HepG2 (cell line): ENCODE results near the gene GLB1L. TPM values are rescaled to one million over a fixed set of nuclear protein-coding genes. Genes with fewer than 3 reads are reported as not detected.

Experiments used
- ATF7 ChIP-seq, 2 experiments: fragments of 450-650 bp in 1 of 2; sonication (generic) in 1 of 2; formaldehyde crosslinking in 1 of 2; IDR thresholded peaks; 2 replicates each; pipeline versions ENCODE4 v1.4.0 to v1.6.1; 2016 to 2020; ENCODE audit warnings: antibody characterized with exemption in 1 of 2, mild to moderate bottlenecking in 1 of 2, missing genetic modification reagents in 1 of 2
- HNF4A ChIP-seq: sonication (generic); formaldehyde crosslinking; IDR thresholded peaks from 2 replicates; pipeline ENCODE4 v1.4.0; 2020; ENCODE audit warnings: missing genetic modification reagents
- HNRNPL ChIP-seq: fragments of 200-400 bp; formaldehyde crosslinking; IDR thresholded peaks from 2 replicates; pipeline ENCODE4 v1.6.1; 2017; ENCODE audit warnings: mild to moderate bottlenecking, low read depth, low read length
- IKZF1 ChIP-seq: fragments of 450-650 bp; IDR thresholded peaks from 2 replicates; pipeline ENCODE4 v1.7.1; 2016
- MYC ChIP-seq: sonication (generic); formaldehyde crosslinking; IDR thresholded peaks from 2 replicates; pipeline ENCODE4 v1.9.0; 2021; ENCODE audit warnings: missing genetic modification reagents, borderline replicate concordance
- PITX1 ChIP-seq: sonication (generic); formaldehyde crosslinking; IDR thresholded peaks from 2 replicates; pipeline ENCODE4 v1.5.1; 2020; ENCODE audit warnings: mild to moderate bottlenecking, missing genetic modification reagents
- RARA ChIP-seq: IDR thresholded peaks from 2 replicates; pipeline ENCODE4 v1.6.1; 2016; ENCODE audit warnings: missing genetic modification reagents, missing compliant biosample characterization
- SALL1 ChIP-seq: sonication (generic); formaldehyde crosslinking; IDR thresholded peaks from 2 replicates; pipeline ENCODE4 v1.8.0; 2022; ENCODE audit warnings: mild to moderate bottlenecking, missing genetic modification reagents
- SCMH1 ChIP-seq: sonication (generic); formaldehyde crosslinking; IDR thresholded peaks from 2 replicates; pipeline ENCODE4 v1.9.0; 2021; ENCODE audit warnings: missing genetic modification reagents, mild to moderate bottlenecking, borderline replicate concordance
- SIN3A ChIP-seq: IDR thresholded peaks from 2 replicates; pipeline ENCODE4 v1.6.1; 2011; ENCODE audit warnings: low read depth, mild to moderate bottlenecking, control low read depth, low read length, borderline replicate concordance
- SNAI1 ChIP-seq: sonication (generic); formaldehyde crosslinking; IDR thresholded peaks from 2 replicates; pipeline ENCODE4 v1.5.0; 2020; ENCODE audit warnings: mild to moderate bottlenecking, missing genetic modification reagents, borderline replicate concordance
- SOX5 ChIP-seq: IDR thresholded peaks from 2 replicates; pipeline ENCODE4 v1.6.1; 2016; ENCODE audit warnings: borderline replicate concordance
- TAF15 ChIP-seq: fragments of 200-400 bp; formaldehyde crosslinking; IDR thresholded peaks from one replicate; pipeline ENCODE4 v1.6.1; 2018; ENCODE audit warnings: mild to moderate bottlenecking, low read depth, low read length; ENCODE audit not compliant: poor library complexity, severe bottlenecking
- ZFAT ChIP-seq: sonication (generic); formaldehyde crosslinking; conservative IDR thresholded peaks from 2 replicates; pipeline ENCODE4 v1.8.1; 2023; ENCODE audit warnings: missing genetic modification reagents, inconsistent platforms
- ZFY ChIP-seq: sonication (generic); formaldehyde crosslinking; IDR thresholded peaks from 2 replicates; pipeline ENCODE4 v1.4.0; 2020; ENCODE audit warnings: missing genetic modification reagents
- ZNF570 ChIP-seq: sonication (generic); formaldehyde crosslinking; IDR thresholded peaks from 2 replicates; pipeline ENCODE4 v1.4.0; 2020; ENCODE audit warnings: mild to moderate bottlenecking, missing genetic modification reagents, borderline replicate concordance
- polyA plus RNA-seq, 8 experiments: library from polyadenylated mRNA; depleted of rRNA in 3 of 8; stranded (reverse) in 7 of 8; unstranded in 1 of 8; fragments of >200 nt; fragmentation: Illumina TruSeq in 4 of 8; extraction: Trizol in 4 of 8; gene quantifications; 2 replicates each; pipeline versions ENCODE4 v1.2.1 to v1.2.3, GENCODE V29; 2011 to 2016; ENCODE audit warnings: low read depth in 4 of 8, missing spikeins in 1 of 8, mixed read lengths in 1 of 8; ENCODE audit not compliant: insufficient read depth in 1 of 8
- total RNA-seq, 5 experiments: library from RNA; depleted of rRNA; stranded (reverse); fragments of >200 nt; fragmentation: Illumina TruSeq; extraction: Trizol; gene quantifications; 2 replicates each; pipeline ENCODE4 v1.2.3, GENCODE V29; 2016; ENCODE audit warnings: low read depth in 1 of 5
- TF ChIP-seq, protein P1 (sequence below): sonication (generic); formaldehyde crosslinking; IDR thresholded peaks from 2 replicates; pipeline ENCODE4 v1.4.0; 2020; ENCODE audit warnings: mild to moderate bottlenecking, missing genetic modification reagents
- TF ChIP-seq, protein P2 (sequence below): sonication (generic); formaldehyde crosslinking; IDR thresholded peaks from 2 replicates; pipeline ENCODE4 v1.4.0; 2020; ENCODE audit warnings: missing genetic modification reagents; ENCODE audit errors: not compliant biosample characterization
- TF ChIP-seq, protein P3 (sequence below): sonication (generic); formaldehyde crosslinking; IDR thresholded peaks from 2 replicates; pipeline ENCODE4 v1.5.1; 2020; ENCODE audit warnings: missing genetic modification reagents, mild to moderate bottlenecking, borderline replicate concordance
- TF ChIP-seq, protein P4 (sequence below): sonication (generic); formaldehyde crosslinking; IDR thresholded peaks from 2 replicates; pipeline ENCODE4 v1.8.0; 2022; ENCODE audit warnings: missing genetic modification reagents, mild to moderate bottlenecking, moderate library complexity, borderline replicate concordance

Gene GLB1L
- total and polyA plus RNA-seq, 2 of the 13 experiments (the other 11 are each of a cell fraction or from before 2014, with no cell fraction given), result 6.8 to 7.3 TPM

DNA sequence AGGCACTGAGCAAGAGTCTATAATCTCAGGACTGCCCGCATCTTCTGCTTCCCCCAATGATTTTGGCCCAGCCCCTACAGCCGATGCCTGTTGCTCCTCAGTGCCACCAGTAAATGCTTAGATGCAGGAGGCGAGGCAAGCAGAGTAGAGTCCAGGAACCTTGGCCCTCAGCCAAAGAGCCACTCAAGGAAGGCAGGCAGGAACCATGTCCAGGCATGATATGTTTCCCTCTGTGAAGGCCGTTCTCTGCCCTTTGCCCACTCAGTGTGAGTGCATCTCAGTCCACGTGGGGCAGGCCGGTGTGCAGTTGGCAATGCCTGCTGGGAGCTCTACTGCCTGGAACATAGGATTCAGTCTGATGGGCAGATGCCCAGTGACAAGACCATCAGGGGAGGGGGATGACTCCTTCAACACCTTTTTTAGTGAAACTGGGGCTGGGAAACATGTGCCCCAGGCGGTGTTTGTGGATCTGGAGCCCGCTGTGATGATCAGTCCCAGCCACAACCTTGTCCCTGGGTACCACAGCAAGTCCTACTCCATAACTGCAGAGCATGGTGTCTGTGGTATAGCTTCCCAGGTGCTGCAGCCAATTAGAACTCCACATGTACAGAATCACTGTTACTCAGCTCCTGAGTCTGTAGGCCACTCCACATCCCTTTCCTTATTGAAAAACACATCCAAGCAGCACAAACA is 24.3 kb upstream of the GLB1L start (continued):
- TF ChIP-seq, protein P1, sequence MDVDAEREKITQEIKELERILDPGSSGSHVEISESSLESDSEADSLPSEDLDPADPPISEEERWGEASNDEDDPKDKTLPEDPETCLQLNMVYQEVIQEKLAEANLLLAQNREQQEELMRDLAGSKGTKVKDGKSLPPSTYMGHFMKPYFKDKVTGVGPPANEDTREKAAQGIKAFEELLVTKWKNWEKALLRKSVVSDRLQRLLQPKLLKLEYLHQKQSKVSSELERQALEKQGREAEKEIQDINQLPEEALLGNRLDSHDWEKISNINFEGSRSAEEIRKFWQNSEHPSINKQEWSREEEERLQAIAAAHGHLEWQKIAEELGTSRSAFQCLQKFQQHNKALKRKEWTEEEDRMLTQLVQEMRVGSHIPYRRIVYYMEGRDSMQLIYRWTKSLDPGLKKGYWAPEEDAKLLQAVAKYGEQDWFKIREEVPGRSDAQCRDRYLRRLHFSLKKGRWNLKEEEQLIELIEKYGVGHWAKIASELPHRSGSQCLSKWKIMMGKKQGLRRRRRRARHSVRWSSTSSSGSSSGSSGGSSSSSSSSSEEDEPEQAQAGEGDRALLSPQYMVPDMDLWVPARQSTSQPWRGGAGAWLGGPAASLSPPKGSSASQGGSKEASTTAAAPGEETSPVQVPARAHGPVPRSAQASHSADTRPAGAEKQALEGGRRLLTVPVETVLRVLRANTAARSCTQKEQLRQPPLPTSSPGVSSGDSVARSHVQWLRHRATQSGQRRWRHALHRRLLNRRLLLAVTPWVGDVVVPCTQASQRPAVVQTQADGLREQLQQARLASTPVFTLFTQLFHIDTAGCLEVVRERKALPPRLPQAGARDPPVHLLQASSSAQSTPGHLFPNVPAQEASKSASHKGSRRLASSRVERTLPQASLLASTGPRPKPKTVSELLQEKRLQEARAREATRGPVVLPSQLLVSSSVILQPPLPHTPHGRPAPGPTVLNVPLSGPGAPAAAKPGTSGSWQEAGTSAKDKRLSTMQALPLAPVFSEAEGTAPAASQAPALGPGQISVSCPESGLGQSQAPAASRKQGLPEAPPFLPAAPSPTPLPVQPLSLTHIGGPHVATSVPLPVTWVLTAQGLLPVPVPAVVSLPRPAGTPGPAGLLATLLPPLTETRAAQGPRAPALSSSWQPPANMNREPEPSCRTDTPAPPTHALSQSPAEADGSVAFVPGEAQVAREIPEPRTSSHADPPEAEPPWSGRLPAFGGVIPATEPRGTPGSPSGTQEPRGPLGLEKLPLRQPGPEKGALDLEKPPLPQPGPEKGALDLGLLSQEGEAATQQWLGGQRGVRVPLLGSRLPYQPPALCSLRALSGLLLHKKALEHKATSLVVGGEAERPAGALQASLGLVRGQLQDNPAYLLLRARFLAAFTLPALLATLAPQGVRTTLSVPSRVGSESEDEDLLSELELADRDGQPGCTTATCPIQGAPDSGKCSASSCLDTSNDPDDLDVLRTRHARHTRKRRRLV (CRISPR knock-in tag), result no peak
- TF ChIP-seq, protein P2, sequence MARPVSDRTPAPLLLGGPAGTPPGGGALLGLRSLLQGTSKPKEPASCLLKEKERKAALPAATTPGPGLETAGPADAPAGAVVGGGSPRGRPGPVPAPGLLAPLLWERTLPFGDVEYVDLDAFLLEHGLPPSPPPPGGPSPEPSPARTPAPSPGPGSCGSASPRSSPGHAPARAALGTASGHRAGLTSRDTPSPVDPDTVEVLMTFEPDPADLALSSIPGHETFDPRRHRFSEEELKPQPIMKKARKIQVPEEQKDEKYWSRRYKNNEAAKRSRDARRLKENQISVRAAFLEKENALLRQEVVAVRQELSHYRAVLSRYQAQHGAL (CRISPR knock-in tag), result no peak
- no peak for TF ChIP-seq ZNF570 (CRISPR knock-in tag)
- TF ChIP-seq SALL1, result peak; percentile 68
- no peak for TF ChIP-seq SOX5 (CRISPR knock-in tag)
- no peak for TF ChIP-seq ZFAT (CRISPR knock-in tag)
- 0 out of 2 replicates have a peak, but pooled peaks have one; percentile 76 for TF ChIP-seq HNRNPL
- peak; percentile 29; the same call in 1 of the 2 replicates for TF ChIP-seq SIN3A
- no peak for TF ChIP-seq PITX1 (CRISPR knock-in tag)
- no peak for TF ChIP-seq TAF15
- 0 out of 2 replicates have a peak, but pooled peaks have one; percentile 16 for TF ChIP-seq RARA (CRISPR knock-in tag)
- no peak for TF ChIP-seq IKZF1
- TF ChIP-seq ZFY (CRISPR knock-in tag), result peak; percentile 45; the same call in 1 of the 2 replicates
- TF ChIP-seq SNAI1 (CRISPR knock-in tag), result no peak
- peak; percentile 82 for TF ChIP-seq HNF4A (CRISPR knock-in tag)
- TF ChIP-seq, protein P3, sequence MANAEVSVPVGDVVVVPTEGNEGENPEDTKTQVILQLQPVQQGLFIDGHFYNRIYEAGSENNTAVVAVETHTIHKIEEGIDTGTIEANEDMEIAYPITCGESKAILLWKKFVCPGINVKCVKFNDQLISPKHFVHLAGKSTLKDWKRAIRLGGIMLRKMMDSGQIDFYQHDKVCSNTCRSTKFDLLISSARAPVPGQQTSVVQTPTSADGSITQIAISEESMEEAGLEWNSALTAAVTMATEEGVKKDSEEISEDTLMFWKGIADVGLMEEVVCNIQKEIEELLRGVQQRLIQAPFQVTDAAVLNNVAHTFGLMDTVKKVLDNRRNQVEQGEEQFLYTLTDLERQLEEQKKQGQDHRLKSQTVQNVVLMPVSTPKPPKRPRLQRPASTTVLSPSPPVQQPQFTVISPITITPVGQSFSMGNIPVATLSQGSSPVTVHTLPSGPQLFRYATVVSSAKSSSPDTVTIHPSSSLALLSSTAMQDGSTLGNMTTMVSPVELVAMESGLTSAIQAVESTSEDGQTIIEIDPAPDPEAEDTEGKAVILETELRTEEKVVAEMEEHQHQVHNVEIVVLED (CRISPR knock-in tag), result no peak
- TF ChIP-seq SCMH1 (CRISPR knock-in tag), result no peak
- no peak for TF ChIP-seq ATF7 (IDR thresholded peaks at IDR 0.05)
- 0 out of 2 replicates have a peak, but pooled peaks have one; percentile 12 for TF ChIP-seq ATF7 (CRISPR knock-in tag; IDR thresholded peaks at IDR 0.05)
- TF ChIP-seq, protein P4, sequence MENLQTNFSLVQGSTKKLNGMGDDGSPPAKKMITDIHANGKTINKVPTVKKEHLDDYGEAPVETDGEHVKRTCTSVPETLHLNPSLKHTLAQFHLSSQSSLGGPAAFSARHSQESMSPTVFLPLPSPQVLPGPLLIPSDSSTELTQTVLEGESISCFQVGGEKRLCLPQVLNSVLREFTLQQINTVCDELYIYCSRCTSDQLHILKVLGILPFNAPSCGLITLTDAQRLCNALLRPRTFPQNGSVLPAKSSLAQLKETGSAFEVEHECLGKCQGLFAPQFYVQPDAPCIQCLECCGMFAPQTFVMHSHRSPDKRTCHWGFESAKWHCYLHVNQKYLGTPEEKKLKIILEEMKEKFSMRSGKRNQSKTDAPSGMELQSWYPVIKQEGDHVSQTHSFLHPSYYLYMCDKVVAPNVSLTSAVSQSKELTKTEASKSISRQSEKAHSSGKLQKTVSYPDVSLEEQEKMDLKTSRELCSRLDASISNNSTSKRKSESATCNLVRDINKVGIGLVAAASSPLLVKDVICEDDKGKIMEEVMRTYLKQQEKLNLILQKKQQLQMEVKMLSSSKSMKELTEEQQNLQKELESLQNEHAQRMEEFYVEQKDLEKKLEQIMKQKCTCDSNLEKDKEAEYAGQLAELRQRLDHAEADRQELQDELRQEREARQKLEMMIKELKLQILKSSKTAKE, result no peak
- TF ChIP-seq MYC (CRISPR knock-in tag), result peak; percentile 69; the same call in 1 of the 2 replicates
